Epithelial cell of esophagus (primary cell): Measurements from ENCODE around the gene CLDN17.

Experiments used
- DNase-seq: peaks from one replicate; pipeline ENCODE4 v3.0.0; 2010; ENCODE audit warnings: low read depth
- H3K4me3 ChIP-seq: 2 replicates; pipeline ENCODE4 v1.5.1; 2011; ENCODE audit warnings: mild to moderate bottlenecking, low read length, control low read depth
- TF ChIP-seq, protein P1 (sequence below): IDR thresholded peaks from 2 replicates; pipeline ENCODE4 v1.5.1; 2011; ENCODE audit warnings: low read depth, mild to moderate bottlenecking, low read length, control low read depth, inconsistent platforms; ENCODE audit not compliant: insufficient read depth; ENCODE audit errors: missing control alignments

CLDN17 gene

GRCh38 chr21:30129246-30129645, 37.4 kb downstream of the CLDN17 start:
- H3K4me3 ChIP-seq: no peak overlapping the region
- TF ChIP-seq, protein P1, sequence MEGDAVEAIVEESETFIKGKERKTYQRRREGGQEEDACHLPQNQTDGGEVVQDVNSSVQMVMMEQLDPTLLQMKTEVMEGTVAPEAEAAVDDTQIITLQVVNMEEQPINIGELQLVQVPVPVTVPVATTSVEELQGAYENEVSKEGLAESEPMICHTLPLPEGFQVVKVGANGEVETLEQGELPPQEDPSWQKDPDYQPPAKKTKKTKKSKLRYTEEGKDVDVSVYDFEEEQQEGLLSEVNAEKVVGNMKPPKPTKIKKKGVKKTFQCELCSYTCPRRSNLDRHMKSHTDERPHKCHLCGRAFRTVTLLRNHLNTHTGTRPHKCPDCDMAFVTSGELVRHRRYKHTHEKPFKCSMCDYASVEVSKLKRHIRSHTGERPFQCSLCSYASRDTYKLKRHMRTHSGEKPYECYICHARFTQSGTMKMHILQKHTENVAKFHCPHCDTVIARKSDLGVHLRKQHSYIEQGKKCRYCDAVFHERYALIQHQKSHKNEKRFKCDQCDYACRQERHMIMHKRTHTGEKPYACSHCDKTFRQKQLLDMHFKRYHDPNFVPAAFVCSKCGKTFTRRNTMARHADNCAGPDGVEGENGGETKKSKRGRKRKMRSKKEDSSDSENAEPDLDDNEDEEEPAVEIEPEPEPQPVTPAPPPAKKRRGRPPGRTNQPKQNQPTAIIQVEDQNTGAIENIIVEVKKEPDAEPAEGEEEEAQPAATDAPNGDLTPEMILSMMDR: no peak
- no peak for DNase-seq

GRCh38 chr21:30126576-30126975, 40.0 kb downstream of the CLDN17 start:
- TF ChIP-seq, protein P1: peak; percentile 29
- DNase-seq: peak; percentile 91

DNA sequence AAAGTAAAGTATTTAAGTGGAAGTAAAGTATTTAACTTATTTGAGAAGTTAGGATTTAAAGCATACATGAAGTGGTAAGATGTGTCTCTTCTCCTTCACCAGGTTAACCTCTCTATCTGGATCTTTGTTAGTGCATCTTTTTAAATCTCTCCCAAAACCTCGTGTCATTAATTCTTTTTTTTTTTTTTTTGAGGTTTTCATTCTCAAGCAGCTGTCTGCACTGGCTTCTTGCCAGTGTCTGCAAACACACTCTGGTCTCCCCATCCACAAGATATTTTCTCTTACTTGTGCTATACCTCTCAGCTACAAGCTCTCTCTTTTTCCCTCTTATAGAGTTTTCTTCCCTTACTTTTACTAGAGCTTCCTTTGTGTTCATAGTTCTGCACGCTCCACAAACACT, 49.0 kb downstream of the CLDN17 start:
- no peak for DNase-seq
- TF ChIP-seq, protein P1: no peak
- no peak overlapping the region for H3K4me3 ChIP-seq

More at GRCh38 chr21:30126576-30126975, 40.0 kb downstream of the CLDN17 start:
- no peak overlapping the region for H3K4me3 ChIP-seq

DNA sequence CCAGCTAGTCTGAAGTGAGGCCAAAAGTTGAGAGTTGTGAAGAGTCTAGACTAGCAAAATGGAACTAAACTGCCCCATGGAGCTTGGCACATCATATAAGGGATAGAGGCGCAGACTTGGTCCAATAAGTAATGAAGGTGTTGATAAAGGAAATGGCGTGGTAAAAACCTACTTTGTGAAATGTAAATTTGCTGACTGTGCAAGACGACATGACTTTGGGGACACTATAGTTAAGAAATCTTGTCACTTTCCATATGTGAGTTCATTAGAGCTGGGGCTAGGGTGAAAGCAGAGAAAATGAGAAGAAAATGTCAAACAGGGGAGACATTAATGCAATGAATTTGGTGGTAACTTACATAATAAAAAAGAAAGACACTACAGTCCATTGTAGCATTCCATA, 50.1 kb downstream of the CLDN17 start:
- peak; percentile 3 for DNase-seq

More for the DNA sequence above, 50.1 kb downstream of the CLDN17 start:
- TF ChIP-seq, protein P1: no peak
- H3K4me3 ChIP-seq: no peak overlapping the region
